Measurements from ENCODE around the gene TDG. TPM values are rescaled to one million over a fixed set of nuclear protein-coding genes. Genes with fewer than 3 reads are reported as not detected.

TDG gene
- total RNA-seq, 1 experiment from 2014 or later, result 38.9 TPM

DNA sequence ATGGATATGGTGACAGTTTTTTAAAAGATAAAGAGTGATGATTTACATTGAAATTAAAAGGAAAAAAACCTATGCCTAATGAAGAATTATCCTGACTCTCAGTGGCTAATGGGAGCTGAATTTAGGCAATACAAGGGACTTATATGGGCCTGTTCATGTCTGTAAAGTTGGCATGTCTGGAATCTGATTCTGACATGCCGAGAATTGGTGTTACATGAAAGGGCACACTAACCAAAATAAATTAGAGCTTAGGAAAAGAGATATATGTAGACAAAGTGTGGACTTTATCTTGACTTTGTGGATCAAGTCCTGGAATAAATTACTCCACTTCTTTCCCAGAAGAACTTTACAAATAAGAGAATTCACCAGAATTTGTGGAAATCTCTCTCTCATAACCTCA, 1.1 kb downstream of the TDG start:
- Histone ChIP-seq H3K27me3 (ENCODE audit: low read length) (no peaks in the 10 kb centered on the region), H3K9ac (ENCODE audit: low read length) (peak overlapping the region; percentile 79), H3K4me1 (ENCODE audit: low read length) (peaks cover 53% of the 10 kb centered on the region), H3K79me2 (ENCODE audit: low read length) (peaks cover 82% of the 10 kb centered on the region), H3K27ac (ENCODE audit: low read length) (peak overlapping the region; percentile 69), H3K9me3 (ENCODE audit: low read length) (no peaks in the 10 kb centered on the region), H3K4me2 (ENCODE audit: low read depth, low read length, poor library complexity, severe bottlenecking) (peak overlapping the region; percentile 100), H4K20me1 (ENCODE audit: insufficient read depth, low read depth, low read length) (peaks cover 4% of the 10 kb centered on the region; the same call in 1 of the 2 replicates), H2AFZ (ENCODE audit: low read length) (no peak overlapping the region), H3K4me3 (ENCODE audit: low read length) (peak overlapping the region; percentile 79), H3K36me3 (ENCODE audit: insufficient read depth, low read length) (peaks cover 19% of the 10 kb centered on the region; the same call in 1 of the 2 replicates), H3K9me2 (replicated peaks; ENCODE audit: insufficient read depth, low read length) (no peaks in the 10 kb centered on the region)
- DNase-seq, result no peak

GRCh38 chr12:103969391-103969790, 3.7 kb downstream of the TDG start:
- no peak overlapping the region for H3K4me3 ChIP-seq (ENCODE audit: low read length)
- H4K20me1 ChIP-seq (ENCODE audit: insufficient read depth, low read depth, low read length), result peaks cover 10% of the 10 kb centered on the region; the same call in 1 of the 2 replicates
- no peak for DNase-seq
- no peak overlapping the region for H3K4me2 ChIP-seq (ENCODE audit: low read depth, low read length, poor library complexity, severe bottlenecking)
- H3K36me3 ChIP-seq (ENCODE audit: insufficient read depth, low read length), result peaks cover 20% of the 10 kb centered on the region; the same call in 1 of the 2 replicates
- H3K4me1 ChIP-seq (ENCODE audit: low read length), result peaks cover 34% of the 10 kb centered on the region
- no peak overlapping the region for H2AFZ ChIP-seq (ENCODE audit: low read length)
- peaks cover 95% of the 10 kb centered on the region for H3K79me2 ChIP-seq (ENCODE audit: low read length)
- H3K27ac ChIP-seq (ENCODE audit: low read length), result no peak overlapping the region
- no peaks in the 10 kb centered on the region for H3K9me3 ChIP-seq (ENCODE audit: low read length)
- H3K27me3 ChIP-seq (ENCODE audit: low read length), result no peaks in the 10 kb centered on the region
- H3K9ac ChIP-seq (ENCODE audit: low read length), result no peak overlapping the region
- H3K9me2 ChIP-seq (replicated peaks; ENCODE audit: insufficient read depth, low read length), result no peaks in the 10 kb centered on the region

GRCh38 chr12:103973909-103974308, 8.2 kb downstream of the TDG start:
- Histone ChIP-seq H2AFZ (ENCODE audit: low read length) (no peak overlapping the region), H3K4me1 (ENCODE audit: low read length) (peaks cover 13% of the 10 kb centered on the region), H3K27ac (ENCODE audit: low read length) (no peak overlapping the region), H3K79me2 (ENCODE audit: low read length) (peaks cover 98% of the 10 kb centered on the region), H3K36me3 (ENCODE audit: insufficient read depth, low read length) (peaks cover 31% of the 10 kb centered on the region), H3K9me2 (replicated peaks; ENCODE audit: insufficient read depth, low read length) (no peaks in the 10 kb centered on the region), H3K9me3 (ENCODE audit: low read length) (no peaks in the 10 kb centered on the region), H3K27me3 (ENCODE audit: low read length) (no peaks in the 10 kb centered on the region), H3K4me2 (ENCODE audit: low read depth, low read length, poor library complexity, severe bottlenecking) (no peak overlapping the region), H3K9ac (ENCODE audit: low read length) (no peak overlapping the region), H4K20me1 (ENCODE audit: insufficient read depth, low read depth, low read length) (peaks cover 10% of the 10 kb centered on the region), H3K4me3 (ENCODE audit: low read length) (no peak overlapping the region)
- no peak for DNase-seq

GRCh38 chr12:103975368-103975767, 9.7 kb downstream of the TDG start:
- H4K20me1 ChIP-seq (ENCODE audit: insufficient read depth, low read depth, low read length), result peaks cover 10% of the 10 kb centered on the region
- H3K27me3 ChIP-seq (ENCODE audit: low read length), result no peaks in the 10 kb centered on the region
- H3K9ac ChIP-seq (ENCODE audit: low read length), result no peak overlapping the region
- H3K4me1 ChIP-seq (ENCODE audit: low read length), result peaks cover 6% of the 10 kb centered on the region
- no peaks in the 10 kb centered on the region for H3K9me2 ChIP-seq (replicated peaks; ENCODE audit: insufficient read depth, low read length)
- no peak overlapping the region for H3K4me3 ChIP-seq (ENCODE audit: low read length)
- no peak overlapping the region for H2AFZ ChIP-seq (ENCODE audit: low read length)
- DNase-seq, result no peak
- H3K27ac ChIP-seq (ENCODE audit: low read length), result no peak overlapping the region
- H3K9me3 ChIP-seq (ENCODE audit: low read length), result no peaks in the 10 kb centered on the region
- peaks cover 88% of the 10 kb centered on the region for H3K79me2 ChIP-seq (ENCODE audit: low read length)
- peaks cover 32% of the 10 kb centered on the region for H3K36me3 ChIP-seq (ENCODE audit: insufficient read depth, low read length)
- H3K4me2 ChIP-seq (ENCODE audit: low read depth, low read length, poor library complexity, severe bottlenecking), result no peak overlapping the region

- no peaks in the 10 kb centered on the region for H3K9me2 ChIP-seq (replicated peaks; ENCODE audit: insufficient read depth, low read length)
- no peaks in the 10 kb centered on the region for H3K9me3 ChIP-seq (ENCODE audit: low read length)
- no peak overlapping the region for H3K4me3 ChIP-seq (ENCODE audit: low read length)
- peaks cover 56% of the 10 kb centered on the region for H3K36me3 ChIP-seq (ENCODE audit: insufficient read depth, low read length)
- peaks cover 10% of the 10 kb centered on the region for H4K20me1 ChIP-seq (ENCODE audit: insufficient read depth, low read depth, low read length)
- DNase-seq, result no peak
- no peak overlapping the region for H3K27ac ChIP-seq (ENCODE audit: low read length)
- peaks cover 6% of the 10 kb centered on the region for H3K4me1 ChIP-seq (ENCODE audit: low read length)
- peaks cover 58% of the 10 kb centered on the region for H3K79me2 ChIP-seq (ENCODE audit: low read length)
- H2AFZ ChIP-seq (ENCODE audit: low read length), result no peak overlapping the region
- no peaks in the 10 kb centered on the region for H3K27me3 ChIP-seq (ENCODE audit: low read length)
- H3K9ac ChIP-seq (ENCODE audit: low read length), result no peak overlapping the region
- no peak overlapping the region for H3K4me2 ChIP-seq (ENCODE audit: low read depth, low read length, poor library complexity, severe bottlenecking)
Measured at GRCh38 chr12:103978384-103978982, 12.8 kb downstream of the TDG start.

GRCh38 chr12:103986829-103987228, 21.2 kb downstream of the TDG start:
- Histone ChIP-seq H3K4me3 (ENCODE audit: low read length) (no peak overlapping the region), H3K9me3 (ENCODE audit: low read length) (no peaks in the 10 kb centered on the region), H3K4me2 (ENCODE audit: low read depth, low read length, poor library complexity, severe bottlenecking) (no peak overlapping the region), H3K4me1 (ENCODE audit: low read length) (no peaks in the 10 kb centered on the region), H3K79me2 (ENCODE audit: low read length) (no peaks in the 10 kb centered on the region), H3K9me2 (replicated peaks; ENCODE audit: insufficient read depth, low read length) (no peaks in the 10 kb centered on the region), H3K27ac (ENCODE audit: low read length) (no peak overlapping the region), H3K27me3 (ENCODE audit: low read length) (no peaks in the 10 kb centered on the region), H2AFZ (ENCODE audit: low read length) (no peak overlapping the region), H3K36me3 (ENCODE audit: insufficient read depth, low read length) (peaks cover 42% of the 10 kb centered on the region), H3K9ac (ENCODE audit: low read length) (no peak overlapping the region), H4K20me1 (ENCODE audit: insufficient read depth, low read depth, low read length) (no peaks in the 10 kb centered on the region)
- DNase-seq, result no peak

DNA sequence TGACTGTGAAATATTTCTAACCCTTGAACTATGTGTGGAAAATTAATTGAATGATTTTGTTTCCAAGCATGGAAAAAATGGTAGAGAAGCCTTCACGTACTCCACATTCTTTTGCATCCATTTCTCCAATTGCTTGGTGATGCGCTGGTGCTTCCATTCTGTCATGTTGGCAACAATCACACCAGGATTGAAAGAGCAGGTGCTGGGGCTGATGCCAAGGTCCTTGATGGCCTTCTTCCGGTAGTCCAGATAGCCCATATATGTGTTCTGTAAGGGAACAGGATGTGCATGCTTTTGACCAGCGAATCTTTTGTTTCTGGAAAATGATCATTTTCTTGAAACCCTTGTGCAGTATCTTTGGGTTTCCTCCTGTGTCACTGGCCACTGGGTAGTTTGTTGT, 28.6 kb downstream of the TDG start:
- no peaks in the 10 kb centered on the region for H3K4me1 ChIP-seq (ENCODE audit: low read length)
- no peak overlapping the region for H2AFZ ChIP-seq (ENCODE audit: low read length)
- H4K20me1 ChIP-seq (ENCODE audit: insufficient read depth, low read depth, low read length), result no peaks in the 10 kb centered on the region
- H3K79me2 ChIP-seq (ENCODE audit: low read length), result no peaks in the 10 kb centered on the region
- no peaks in the 10 kb centered on the region for H3K9me3 ChIP-seq (ENCODE audit: low read length)
- no peak overlapping the region for H3K4me2 ChIP-seq (ENCODE audit: low read depth, low read length, poor library complexity, severe bottlenecking)
- H3K36me3 ChIP-seq (ENCODE audit: insufficient read depth, low read length), result peaks cover 3% of the 10 kb centered on the region
- H3K9ac ChIP-seq (ENCODE audit: low read length), result no peak overlapping the region
- H3K4me3 ChIP-seq (ENCODE audit: low read length), result no peak overlapping the region
- H3K9me2 ChIP-seq (replicated peaks; ENCODE audit: insufficient read depth, low read length), result no peaks in the 10 kb centered on the region
- no peak for DNase-seq
- no peak overlapping the region for H3K27ac ChIP-seq (ENCODE audit: low read length)
- H3K27me3 ChIP-seq (ENCODE audit: low read length), result no peaks in the 10 kb centered on the region

- Histone ChIP-seq H3K9me2 (replicated peaks; ENCODE audit: insufficient read depth, low read length) (no peaks in the 10 kb centered on the region), H3K79me2 (ENCODE audit: low read length) (no peaks in the 10 kb centered on the region), H3K9ac (ENCODE audit: low read length) (no peak overlapping the region), H3K4me2 (ENCODE audit: low read depth, low read length, poor library complexity, severe bottlenecking) (no peak overlapping the region), H4K20me1 (ENCODE audit: insufficient read depth, low read depth, low read length) (no peaks in the 10 kb centered on the region), H3K9me3 (ENCODE audit: low read length) (no peaks in the 10 kb centered on the region), H3K4me3 (ENCODE audit: low read length) (no peak overlapping the region), H3K4me1 (ENCODE audit: low read length) (peaks cover 19% of the 10 kb centered on the region), H3K36me3 (ENCODE audit: insufficient read depth, low read length) (no peaks in the 10 kb centered on the region), H2AFZ (ENCODE audit: low read length) (no peak overlapping the region), H3K27me3 (ENCODE audit: low read length) (0 out of 2 replicates have a peak, but pooled peaks cover 4% of the 10 kb centered on the region), H3K27ac (ENCODE audit: low read length) (no peak overlapping the region)
- no peak for DNase-seq
Measured at GRCh38 chr12:103996595-103996994, 30.9 kb downstream of the TDG start.
